H9 (cell line): Measurements from ENCODE around the gene NFATC4. TPM values are rescaled to one million over a fixed set of nuclear protein-coding genes. Genes with fewer than 3 reads are reported as not detected.
"Not testable (repeated sequence)": the region's sequence is repeated elsewhere in the genome, so short reads cannot be mapped to it uniquely, and the experiment has no call there.

Experiments
- DNase-seq: peaks from one replicate; pipeline ENCODE4 v3.0.0-alpha.2; 2017
- H2AFZ ChIP-seq: one replicate; pipeline ENCODE4 v1.6.1; 2013; ENCODE audit warnings: mild to moderate bottlenecking, low read length, control low read depth, moderate library complexity
- H2AK5ac ChIP-seq: 2 replicates; pipeline ENCODE4 v1.6.1; 2013; ENCODE audit warnings: low read length, control low read depth, mixed read lengths; ENCODE audit not compliant: insufficient read length
- H2BK120ac ChIP-seq: one replicate; pipeline ENCODE4 v1.6.1; 2013; ENCODE audit warnings: low read depth, mild to moderate bottlenecking, low read length, control low read depth, inconsistent platforms; ENCODE audit not compliant: poor library complexity, severe bottlenecking
- H2BK12ac ChIP-seq: 2 replicates; pipeline ENCODE4 v1.6.1; 2013; ENCODE audit warnings: low read length, control low read depth, mixed read lengths, low read depth; ENCODE audit not compliant: insufficient read length
- H2BK15ac ChIP-seq: 2 replicates; pipeline ENCODE4 v1.6.1; 2013; ENCODE audit warnings: low read depth, low read length, control low read depth
- H2BK20ac ChIP-seq: one replicate; pipeline ENCODE4 v1.6.1; 2013; ENCODE audit warnings: low read depth, mild to moderate bottlenecking, low read length, control low read depth, inconsistent platforms; ENCODE audit not compliant: poor library complexity, severe bottlenecking
- H2BK5ac ChIP-seq: 2 replicates; pipeline ENCODE4 v1.6.1; 2013; ENCODE audit warnings: low read length, control low read depth, mixed read lengths; ENCODE audit not compliant: insufficient read length
- H3K14ac ChIP-seq: 2 replicates; pipeline ENCODE4 v1.6.1; 2013; ENCODE audit warnings: low read length, control low read depth; ENCODE audit not compliant: insufficient read depth
- H3K18ac ChIP-seq: 2 replicates; pipeline ENCODE4 v1.6.1; 2013; ENCODE audit warnings: low read depth, mild to moderate bottlenecking, mixed read lengths, low read length, control low read depth; ENCODE audit not compliant: insufficient read length
- H3K23ac ChIP-seq: 2 replicates; pipeline ENCODE4 v1.6.1; 2013; ENCODE audit warnings: low read length, control low read depth, mixed read lengths, low read depth; ENCODE audit not compliant: insufficient read length
- H3K23me2 ChIP-seq: 2 replicates; pipeline ENCODE4 v1.6.1; 2013; ENCODE audit warnings: low read depth, mild to moderate bottlenecking, mixed read lengths, low read length, control low read depth; ENCODE audit not compliant: insufficient read length, poor library complexity, severe bottlenecking
- H3K27ac ChIP-seq: 2 replicates; pipeline ENCODE4 v1.5.1; 2013; ENCODE audit warnings: low read length, control low read depth, mixed read lengths, low read depth; ENCODE audit not compliant: insufficient read length
- H3K27me3 ChIP-seq: 2 replicates; pipeline ENCODE4 v1.6.1; 2013; ENCODE audit warnings: low read length, control low read depth, inconsistent platforms; ENCODE audit not compliant: insufficient read depth
- H3K4ac ChIP-seq: 2 replicates; pipeline ENCODE4 v1.6.1; 2013; ENCODE audit warnings: low read depth, mild to moderate bottlenecking, control low read depth, inconsistent platforms, low read length, moderate library complexity
- H3K4me1 ChIP-seq: 2 replicates; pipeline ENCODE4 v1.6.1; 2013; ENCODE audit warnings: low read length, control low read depth, inconsistent platforms; ENCODE audit not compliant: insufficient read depth
- H3K4me2 ChIP-seq: 2 replicates; pipeline ENCODE4 v1.6.1; 2013; ENCODE audit warnings: low read length, control low read depth, mixed read lengths; ENCODE audit not compliant: insufficient read length, insufficient read depth
- H3K56ac ChIP-seq: 2 replicates; pipeline ENCODE4 v1.6.1; 2013; ENCODE audit warnings: low read depth, mild to moderate bottlenecking, mixed read lengths, low read length, control low read depth; ENCODE audit not compliant: insufficient read length
- H3K79me1 ChIP-seq: 2 replicates; pipeline ENCODE4 v1.6.1; 2013; ENCODE audit warnings: low read depth, mild to moderate bottlenecking, moderate library complexity, low read length, control low read depth, inconsistent platforms; ENCODE audit not compliant: insufficient read depth, poor library complexity, severe bottlenecking
- H3K79me2 ChIP-seq: 2 replicates; pipeline ENCODE4 v1.6.1; 2013; ENCODE audit warnings: low read length, control low read depth, inconsistent platforms; ENCODE audit not compliant: insufficient read depth
- H3K9ac ChIP-seq: 2 replicates; pipeline ENCODE4 v1.6.1; 2013; ENCODE audit warnings: low read length, control low read depth, mixed read lengths; ENCODE audit not compliant: insufficient read length; ENCODE audit errors: extremely low read depth
- H3K9me3 ChIP-seq: one replicate; pipeline ENCODE4 v1.6.1; 2013; ENCODE audit warnings: low read depth, low read length, inconsistent platforms; ENCODE audit not compliant: control insufficient read depth
- H3T11ph ChIP-seq: one replicate; pipeline ENCODE4 v1.6.1; 2013; ENCODE audit warnings: mild to moderate bottlenecking, low read length, control low read depth, inconsistent platforms
- H4K20me1 ChIP-seq: one replicate; pipeline ENCODE4 v1.6.1; 2013; ENCODE audit not compliant: control insufficient read depth, insufficient read length, insufficient read depth
- H4K5ac ChIP-seq: 2 replicates; pipeline ENCODE4 v1.6.1; 2013; ENCODE audit warnings: low read depth, mild to moderate bottlenecking, mixed read lengths, low read length, control low read depth; ENCODE audit not compliant: insufficient read length
- H4K8ac ChIP-seq: replicated peaks from 2 replicates; pipeline ENCODE4 v1.6.1; 2013; ENCODE audit warnings: low read length, control low read depth, mixed read lengths, low read depth; ENCODE audit not compliant: insufficient read length
- H4K91ac ChIP-seq: 2 replicates; pipeline ENCODE4 v1.6.1; 2013; ENCODE audit warnings: low read depth, mild to moderate bottlenecking, moderate library complexity, mixed read lengths, low read length, control low read depth; ENCODE audit not compliant: insufficient read length
- H3K27ac Mint-ChIP-seq, 3 experiments: 2 replicates in 2 of 3; 3 replicates in 1 of 3; pipeline ENCODE4 v1.8.0; 2020 to 2021; ENCODE audit warnings: mixed read lengths in 3 of 3, mild to moderate bottlenecking in 1 of 3, moderate library complexity in 1 of 3
- H3K27me3 Mint-ChIP-seq: 2 replicates; pipeline ENCODE4 v1.8.0; 2021; ENCODE audit warnings: low read depth, mild to moderate bottlenecking, moderate library complexity, mixed read lengths
- H3K36me3 Mint-ChIP-seq, 3 experiments: 2 replicates in 2 of 3; 3 replicates in 1 of 3; pipeline ENCODE4 v1.8.0; 2020 to 2021; ENCODE audit warnings: low read depth in 3 of 3, mixed read lengths in 3 of 3; ENCODE audit not compliant: insufficient read depth in 1 of 3
- H3K4me1 Mint-ChIP-seq, 2 experiments: 2 replicates each; pipeline ENCODE4 v1.8.0; 2020; ENCODE audit warnings: mixed read lengths in 2 of 2
- H3K4me3 Mint-ChIP-seq, 2 experiments: 2 replicates in 1 of 2; 3 replicates in 1 of 2; pipeline ENCODE4 v1.8.0; 2020 to 2021; ENCODE audit warnings: mild to moderate bottlenecking in 2 of 2, mixed read lengths in 2 of 2, moderate library complexity in 1 of 2
- H3K9me3 Mint-ChIP-seq, 2 experiments: 2 replicates in 1 of 2; 3 replicates in 1 of 2; pipeline ENCODE4 v1.8.0; 2020; ENCODE audit warnings: mild to moderate bottlenecking in 2 of 2, mixed read lengths in 2 of 2, moderate library complexity in 1 of 2
- WGBS: extraction: QIAGEN DNeasy Blood & Tissue Kit; methylation state at CpG from one replicate; pipeline ENCODE4 v1.1.7; 2013; ENCODE audit warnings: missing lambda C conversion rate, low lambda C conversion rate, mixed read lengths; ENCODE audit not compliant: insufficient read length; ENCODE audit errors: extremely low coverage; 5-methylcytosine and 5-hydroxymethylcytosine counted together
- total RNA-seq: library from RNA; stranded (reverse); gene quantifications from 2 replicates; pipeline ENCODE4 v1.2.1, GENCODE V29; 2021
- TF ChIP-seq, protein P1 (sequence below): fragments of 200-600 bp; sonication (generic); conservative IDR thresholded peaks from 3 replicates; pipeline ENCODE4 v1.8.0; 2021; ENCODE audit warnings: antibody characterized with exemption, mild to moderate bottlenecking

Gene NFATC4
- total RNA-seq, 1 experiment from 2014 or later = 46.4 TPM

DNA sequence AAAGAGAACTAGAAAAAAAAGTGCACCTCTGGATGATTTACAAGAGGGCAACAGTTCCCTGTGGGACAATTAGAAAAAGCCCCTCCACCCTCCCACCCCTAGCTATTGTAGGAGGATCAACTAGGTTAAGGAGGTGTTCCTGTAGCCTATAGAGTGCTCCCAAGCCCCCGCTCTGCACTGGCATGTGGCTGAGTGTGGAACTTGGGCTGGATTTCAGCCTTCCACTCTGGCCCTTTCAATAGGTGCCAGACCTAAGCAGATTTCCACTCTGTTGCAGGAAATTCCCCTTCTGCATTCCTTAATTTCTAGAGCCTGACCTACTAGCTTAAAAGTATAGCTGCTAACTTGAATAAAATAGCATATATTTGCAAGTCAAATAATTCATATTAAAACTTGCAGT lies 2.8 kb downstream of the NFATC4 start:
- TF ChIP-seq, protein P1, sequence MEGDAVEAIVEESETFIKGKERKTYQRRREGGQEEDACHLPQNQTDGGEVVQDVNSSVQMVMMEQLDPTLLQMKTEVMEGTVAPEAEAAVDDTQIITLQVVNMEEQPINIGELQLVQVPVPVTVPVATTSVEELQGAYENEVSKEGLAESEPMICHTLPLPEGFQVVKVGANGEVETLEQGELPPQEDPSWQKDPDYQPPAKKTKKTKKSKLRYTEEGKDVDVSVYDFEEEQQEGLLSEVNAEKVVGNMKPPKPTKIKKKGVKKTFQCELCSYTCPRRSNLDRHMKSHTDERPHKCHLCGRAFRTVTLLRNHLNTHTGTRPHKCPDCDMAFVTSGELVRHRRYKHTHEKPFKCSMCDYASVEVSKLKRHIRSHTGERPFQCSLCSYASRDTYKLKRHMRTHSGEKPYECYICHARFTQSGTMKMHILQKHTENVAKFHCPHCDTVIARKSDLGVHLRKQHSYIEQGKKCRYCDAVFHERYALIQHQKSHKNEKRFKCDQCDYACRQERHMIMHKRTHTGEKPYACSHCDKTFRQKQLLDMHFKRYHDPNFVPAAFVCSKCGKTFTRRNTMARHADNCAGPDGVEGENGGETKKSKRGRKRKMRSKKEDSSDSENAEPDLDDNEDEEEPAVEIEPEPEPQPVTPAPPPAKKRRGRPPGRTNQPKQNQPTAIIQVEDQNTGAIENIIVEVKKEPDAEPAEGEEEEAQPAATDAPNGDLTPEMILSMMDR = no peak
- H2AFZ ChIP-seq = no peak overlapping the region
- H2BK120ac ChIP-seq = no peak overlapping the region
- H2BK12ac ChIP-seq = no peak overlapping the region
- H3K79me2 ChIP-seq = no peaks in the 10 kb centered on the region
- H3K79me1 ChIP-seq = no peaks in the 10 kb centered on the region
- H2BK5ac ChIP-seq = no peak overlapping the region
- H3K14ac ChIP-seq = no peak overlapping the region
- no peak overlapping the region for H2BK20ac ChIP-seq
- no peak overlapping the region for H3K56ac ChIP-seq
- no peak overlapping the region for H3K27ac ChIP-seq
- H4K91ac ChIP-seq = no peak overlapping the region
- no peak overlapping the region for H4K5ac ChIP-seq
- H3K4me1 ChIP-seq = no peaks in the 10 kb centered on the region; the same call in 1 of the 2 replicates
- no peak overlapping the region for H2AK5ac ChIP-seq
- no peaks in the 10 kb centered on the region for H3K9me3 Mint-ChIP-seq
- H3K4me1 Mint-ChIP-seq = peaks cover 15 to 16% of the 10 kb centered on the region in 2 experiments
- H4K20me1 ChIP-seq = no peaks in the 10 kb centered on the region
- no peak overlapping the region for H3K18ac ChIP-seq
- H3K27me3 Mint-ChIP-seq = peaks cover 8% of the 10 kb centered on the region
- H3K36me3 Mint-ChIP-seq = peaks cover 8 to 41% (median 23%) of the 10 kb centered on the region in 3 experiments
- H3K23me2 ChIP-seq = peaks cover 18% of the 10 kb centered on the region
- H2BK15ac ChIP-seq = no peak overlapping the region
- no peak overlapping the region for H4K8ac ChIP-seq
- no peak for DNase-seq
- H3K4me3 Mint-ChIP-seq = no peak overlapping the region
- no CpG with 5 or more reads among the region's 1 CpG for WGBS
- H3K27me3 ChIP-seq = no peaks in the 10 kb centered on the region
- no peak overlapping the region for H3T11ph ChIP-seq
- H3K9me3 ChIP-seq = no peaks in the 10 kb centered on the region
- no peak overlapping the region for H3K23ac ChIP-seq
- no peak overlapping the region for H3K4me2 ChIP-seq
- no peak overlapping the region for H3K4ac ChIP-seq
- H3K9ac ChIP-seq = no peak overlapping the region
- H3K27ac Mint-ChIP-seq = no peak overlapping the region

DNA sequence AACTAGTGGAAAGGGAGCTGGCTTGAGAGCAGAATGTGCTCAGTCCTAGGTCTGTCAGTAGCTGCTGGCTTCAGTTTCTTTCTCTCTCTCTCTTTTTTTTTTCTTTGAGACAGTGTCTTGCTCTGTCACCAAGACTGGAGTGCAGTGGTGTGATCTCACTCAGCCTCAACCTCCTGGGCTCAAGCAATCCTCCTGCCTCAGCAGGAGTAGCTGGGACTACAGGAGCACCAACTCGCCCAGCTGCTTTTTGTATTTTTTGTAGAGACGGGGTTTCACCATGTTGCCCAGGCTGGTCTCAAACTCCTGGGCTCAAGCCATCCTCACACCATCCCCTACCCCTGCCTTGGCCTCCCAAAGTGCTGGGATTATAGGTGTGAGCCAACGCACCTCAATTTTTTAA lies 3.6 kb downstream of the NFATC4 start:
- no CpG with 5 or more reads among the region's 3 CpGs for WGBS
- H2AFZ ChIP-seq, H3K23ac ChIP-seq, H2BK15ac ChIP-seq, H3K4ac ChIP-seq, H3K27me3 ChIP-seq, H3K56ac ChIP-seq, H4K91ac ChIP-seq, H3K27ac Mint-ChIP-seq, H3K9me3 ChIP-seq, H2BK120ac ChIP-seq, H4K5ac ChIP-seq, H2BK12ac ChIP-seq, H3K9ac ChIP-seq, H3K27me3 Mint-ChIP-seq, H3K18ac ChIP-seq, H3K4me1 ChIP-seq, H3T11ph ChIP-seq, H3K27ac ChIP-seq, H4K8ac ChIP-seq, DNase-seq, H3K79me1 ChIP-seq, H2BK5ac ChIP-seq, H3K9me3 Mint-ChIP-seq, H3K14ac ChIP-seq, H2BK20ac ChIP-seq, H3K4me3 Mint-ChIP-seq, H3K79me2 ChIP-seq, H4K20me1 ChIP-seq, H2AK5ac ChIP-seq, H3K4me2 ChIP-seq: not testable (repeated sequence)
- H3K4me1 Mint-ChIP-seq = peaks cover 18 to 19% of the 10 kb centered on the region in 2 experiments
- peaks cover 8 to 41% (median 23%) of the 10 kb centered on the region in 3 experiments for H3K36me3 Mint-ChIP-seq
- peaks cover 14% of the 10 kb centered on the region for H3K23me2 ChIP-seq
